NCI-H1436 (cell line): Measurements from ENCODE around the gene EML1.
"Not testable (repeated sequence)": the region's sequence is repeated elsewhere in the genome, so short reads cannot be mapped to it uniquely, and the experiment has no call there.

Experiments used
- DNase-seq: peaks from one replicate; lab custom pipeline; 2025; lab: John Stamatoyannopoulos, UW

Gene EML1

GRCh38 chr14:99938376-99938775 lies 145.2 kb downstream of the EML1 start:
- no peak for DNase-seq

DNA sequence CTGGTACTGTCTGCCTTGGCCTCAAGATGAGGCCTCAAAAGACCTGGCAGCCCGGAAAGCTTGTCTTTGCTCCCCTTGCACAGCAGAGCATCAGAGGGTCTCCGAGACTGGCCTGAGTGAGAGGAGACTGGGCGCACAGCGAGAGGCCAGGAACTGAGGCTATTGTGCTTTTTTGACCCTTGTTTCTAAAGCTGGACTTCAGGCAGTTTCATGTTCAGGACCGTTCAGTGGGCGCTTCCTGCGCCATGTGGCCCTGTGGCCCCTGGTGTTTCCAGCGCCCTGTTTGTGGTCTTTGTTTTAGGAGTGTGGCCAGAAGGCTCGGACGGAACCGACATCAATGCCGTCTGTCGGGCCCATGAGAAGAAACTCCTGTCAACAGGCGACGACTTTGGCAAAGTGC lies 145.7 kb downstream of the EML1 start:
- no peak for DNase-seq

DNA sequence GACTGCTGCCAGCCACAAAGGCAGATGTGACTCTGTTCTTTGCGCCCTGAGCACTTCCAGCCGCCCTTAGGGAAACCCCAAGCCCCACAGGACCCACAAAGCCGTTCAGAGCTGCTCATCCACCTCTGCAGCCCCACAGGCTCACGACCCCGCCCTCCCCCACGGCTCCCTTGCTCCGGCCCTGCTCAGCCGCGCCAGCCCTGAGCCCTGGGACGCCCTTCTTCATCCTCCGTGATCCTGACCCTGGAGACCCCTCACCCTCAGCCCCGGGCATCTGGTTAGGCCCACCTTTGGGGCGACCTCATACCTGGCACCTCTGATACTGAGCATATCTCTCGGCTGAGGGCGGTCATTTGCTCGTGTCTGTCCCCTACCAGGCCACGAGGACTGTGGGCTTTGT lies 146.2 kb downstream of the EML1 start:
- DNase-seq, result no peak

GRCh38 chr14:99940064-99940463 lies 146.9 kb downstream of the EML1 start:
- no peak for DNase-seq

DNA sequence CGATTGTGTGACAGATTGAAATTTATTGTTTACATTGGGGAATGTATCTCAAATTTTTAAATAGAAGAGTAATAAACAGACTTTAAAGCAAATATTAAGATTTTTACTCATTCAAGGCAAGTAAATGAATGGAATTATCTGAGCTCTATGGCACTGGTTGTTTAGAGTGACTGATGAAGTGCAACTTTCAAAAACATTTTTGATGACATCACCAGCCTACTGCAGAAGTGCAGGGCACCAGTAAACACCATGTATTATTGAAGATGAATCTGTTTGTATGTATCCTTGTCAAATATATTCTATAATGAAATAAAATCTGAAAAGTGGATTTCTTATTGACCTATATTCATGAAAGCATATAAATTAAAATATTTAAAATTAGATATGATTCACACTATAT lies 148.0 kb downstream of the EML1 start:
- DNase-seq, result no peak

- no peak for DNase-seq
Observed at GRCh38 chr14:99943620-99944019, 150.4 kb downstream of the EML1 start.

DNA sequence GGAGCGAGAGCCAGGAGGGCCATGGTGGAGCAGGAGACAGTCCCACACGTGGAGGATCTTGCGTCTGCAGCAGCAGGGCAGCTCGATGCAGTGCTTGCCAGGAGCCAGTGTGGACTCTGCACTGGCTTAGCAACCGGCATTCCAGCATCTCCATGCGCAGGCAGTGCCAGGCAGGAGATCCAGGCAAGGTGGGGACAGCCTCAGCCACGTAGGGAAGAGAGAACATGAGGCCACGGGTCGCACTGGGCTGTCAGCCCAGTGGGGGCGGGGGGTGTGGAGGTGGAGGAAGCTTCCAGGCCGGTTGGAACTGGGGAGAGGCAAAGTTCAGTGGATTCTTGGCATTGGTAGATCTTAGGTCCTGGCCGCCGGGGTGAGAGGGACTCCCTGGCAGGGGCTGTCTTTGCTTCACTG lies 151.0 kb downstream of the EML1 start:
- no peak for DNase-seq

DNA sequence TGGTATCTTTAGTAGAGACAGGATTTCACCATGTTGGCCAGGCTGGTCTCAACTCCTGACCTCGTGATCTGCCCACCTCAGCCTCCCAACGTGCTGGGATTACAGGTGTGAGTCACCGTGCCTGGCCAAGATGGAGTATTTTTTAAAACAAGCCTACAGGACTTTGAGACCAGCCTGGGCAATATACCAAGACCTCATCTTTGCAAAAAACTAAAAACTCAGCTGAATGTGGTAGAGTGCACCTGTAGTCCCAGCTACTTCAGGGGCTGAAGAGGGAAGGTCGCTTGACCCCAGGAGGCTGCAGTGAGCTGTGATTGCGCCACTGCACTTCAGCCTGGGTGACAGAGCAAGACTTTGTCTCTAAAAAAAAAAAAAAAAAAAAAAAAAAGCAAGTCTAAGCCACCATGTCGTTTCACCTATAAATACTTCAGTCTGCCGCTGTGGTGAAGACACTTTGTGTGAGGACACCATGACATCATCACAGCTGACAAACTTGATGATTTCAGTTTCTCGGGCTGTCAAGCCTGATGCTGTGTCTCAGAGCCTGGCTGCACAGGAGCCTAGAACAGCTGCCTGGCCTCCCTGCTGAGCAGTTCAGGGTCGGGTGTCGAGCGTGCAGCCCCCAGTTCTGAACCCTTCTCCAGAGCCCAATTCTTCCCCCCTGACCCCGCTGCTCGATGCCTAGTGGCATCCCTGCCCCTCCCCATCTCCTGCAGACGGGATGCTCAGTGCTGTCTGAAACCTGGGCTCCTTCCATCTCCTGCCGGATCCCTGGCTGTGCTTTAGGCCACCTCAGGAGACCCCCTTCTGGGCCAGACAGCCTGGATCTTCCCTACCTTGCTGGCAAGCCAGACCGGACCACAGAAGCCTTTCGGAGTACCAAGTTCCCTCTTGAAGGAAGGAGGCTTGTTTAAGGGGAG lies 152.8 kb downstream of the EML1 start:
- DNase-seq, result no peak

- DNase-seq, result no peak
Observed at GRCh38 chr14:99946652-99947489, 153.7 kb downstream of the EML1 start.

DNA sequence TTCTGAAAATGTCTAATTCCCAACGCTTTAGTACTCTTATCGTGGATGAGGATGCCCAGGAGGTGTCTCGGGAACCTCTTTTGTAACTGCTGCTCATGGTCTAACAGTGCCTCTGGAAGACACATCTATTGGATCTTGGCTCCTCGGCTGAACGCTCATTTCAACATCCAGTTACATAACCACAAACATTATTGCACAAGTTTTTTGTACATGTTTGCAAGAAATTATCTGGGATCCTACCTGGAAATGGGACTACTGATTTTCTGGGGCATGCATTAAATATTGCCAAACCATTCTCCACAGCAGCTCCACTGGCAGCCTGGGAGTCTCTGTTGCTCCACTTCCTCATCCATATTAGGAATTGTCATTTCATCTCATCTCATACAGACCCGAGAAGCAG lies 154.5 kb downstream of the EML1 start:
- DNase-seq, result no peak

DNA sequence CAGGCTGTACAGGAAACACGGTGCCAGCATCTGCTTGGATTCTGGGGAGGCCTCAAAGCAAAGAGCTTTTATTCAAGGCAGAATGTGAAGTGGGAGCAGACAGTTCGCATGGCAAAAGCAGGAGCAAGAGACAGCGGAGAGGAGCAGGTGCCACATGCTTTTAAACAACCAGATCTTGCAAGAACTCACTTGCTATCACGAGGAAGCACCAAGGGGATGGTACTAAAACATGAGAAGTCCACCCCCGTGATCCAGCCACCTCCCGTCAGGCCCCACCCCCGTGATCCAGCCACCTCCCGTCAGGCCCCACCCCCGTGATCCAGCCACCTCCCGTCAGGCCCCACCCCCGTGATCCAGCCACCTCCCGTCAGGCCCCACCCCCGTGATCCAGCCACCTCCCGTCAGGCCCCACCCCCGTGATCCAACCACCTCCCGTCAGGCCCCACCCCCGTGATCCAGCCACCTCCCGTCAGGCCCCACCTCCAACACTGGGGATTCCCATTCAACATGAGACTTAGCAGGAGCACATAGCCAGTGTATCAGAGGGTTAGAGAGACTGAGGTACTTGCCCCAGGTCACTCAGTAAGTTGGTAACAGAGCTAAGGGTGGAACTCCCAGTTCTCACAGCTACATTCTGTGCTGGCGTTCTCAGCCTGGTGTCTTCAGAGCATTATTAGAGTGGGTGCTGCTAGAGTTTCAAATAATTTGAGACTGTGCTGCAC lies 156.0 kb downstream of the EML1 start:
- DNase-seq, result not testable (repeated sequence)

- no peak for DNase-seq
Observed at GRCh38 chr14:99950181-99950580, 157.0 kb downstream of the EML1 start.

DNA sequence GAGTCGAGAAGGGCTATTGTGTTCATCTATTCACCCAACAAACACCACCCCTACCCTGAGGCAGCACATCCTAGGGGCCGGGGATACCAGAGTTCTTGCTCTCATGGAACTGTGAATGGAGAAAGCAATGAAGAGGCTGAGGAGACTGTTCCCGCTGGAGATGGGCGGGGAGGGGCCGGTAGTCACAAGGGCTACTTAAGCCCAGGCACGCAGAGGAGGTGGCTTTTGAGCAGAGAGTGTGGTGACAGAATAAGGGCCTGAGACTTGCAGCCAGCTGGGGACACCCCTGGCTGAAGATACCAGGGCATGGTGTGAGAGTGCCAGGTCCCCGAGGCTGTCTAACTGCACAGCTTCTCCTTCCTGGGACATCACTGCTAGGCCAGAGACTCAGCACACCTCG lies 157.9 kb downstream of the EML1 start:
- DNase-seq, result no peak

- DNase-seq, result no peak
Observed at GRCh38 chr14:99952039-99952438, 158.8 kb downstream of the EML1 start.

DNA sequence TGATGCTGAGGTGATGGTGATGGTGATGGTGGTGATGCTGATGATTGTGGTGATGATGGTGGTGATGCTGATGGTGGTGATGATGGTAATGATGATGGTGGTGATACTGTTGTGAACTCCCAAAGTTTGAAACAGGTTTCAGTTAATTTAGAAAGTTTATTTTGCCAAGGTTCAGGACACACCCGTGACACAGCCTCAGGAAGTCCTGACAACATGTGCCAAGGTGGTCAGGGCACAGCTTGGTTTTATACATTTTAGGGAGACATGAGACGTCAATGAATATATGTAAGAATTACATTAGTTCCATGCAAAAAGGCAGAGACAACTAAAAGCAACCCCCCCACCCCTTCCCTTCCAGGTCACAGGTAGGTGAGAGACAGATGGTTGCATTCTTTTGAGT lies 159.2 kb downstream of the EML1 start:
- no peak for DNase-seq

- DNase-seq, result no peak
Observed at GRCh38 chr14:99955826-99956455, 162.7 kb downstream of the EML1 start.

- DNase-seq, result no peak
Observed at GRCh38 chr14:99958380-99958779, 165.2 kb downstream of the EML1 start.

DNA sequence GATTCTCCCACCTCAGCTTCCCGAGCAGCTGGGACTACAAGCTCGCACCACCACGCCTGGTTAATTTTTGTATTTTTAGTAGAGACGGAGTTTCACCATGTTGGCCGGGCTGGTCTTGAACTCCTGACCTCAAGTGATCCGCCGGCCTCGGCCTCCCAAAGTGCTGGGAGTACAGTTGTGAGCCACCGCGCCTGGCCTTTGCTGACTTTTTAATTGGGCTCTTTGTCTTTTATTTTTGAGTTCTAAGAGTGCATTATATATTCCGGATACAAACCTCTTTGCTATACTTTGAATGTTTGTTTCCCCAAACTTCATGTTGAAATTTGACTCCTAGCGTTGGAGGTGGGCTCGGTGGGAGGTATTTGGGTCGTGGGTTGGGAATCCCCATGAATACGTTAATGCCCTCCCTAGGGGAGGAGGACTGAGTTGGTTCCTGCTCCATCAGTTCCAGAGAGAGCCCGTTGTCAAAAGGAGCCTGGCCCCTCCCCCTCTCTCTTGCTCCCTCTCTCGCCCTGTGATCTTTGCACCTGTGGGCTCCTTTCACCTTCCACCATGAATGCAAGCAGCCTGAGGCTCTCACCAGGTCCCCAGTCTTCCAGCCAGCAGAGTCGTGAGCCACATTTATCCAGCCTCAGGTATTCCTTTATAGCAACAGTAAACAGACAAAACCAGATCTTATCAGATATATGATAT lies 168.8 kb downstream of the EML1 start:
- DNase-seq, result no peak

DNA sequence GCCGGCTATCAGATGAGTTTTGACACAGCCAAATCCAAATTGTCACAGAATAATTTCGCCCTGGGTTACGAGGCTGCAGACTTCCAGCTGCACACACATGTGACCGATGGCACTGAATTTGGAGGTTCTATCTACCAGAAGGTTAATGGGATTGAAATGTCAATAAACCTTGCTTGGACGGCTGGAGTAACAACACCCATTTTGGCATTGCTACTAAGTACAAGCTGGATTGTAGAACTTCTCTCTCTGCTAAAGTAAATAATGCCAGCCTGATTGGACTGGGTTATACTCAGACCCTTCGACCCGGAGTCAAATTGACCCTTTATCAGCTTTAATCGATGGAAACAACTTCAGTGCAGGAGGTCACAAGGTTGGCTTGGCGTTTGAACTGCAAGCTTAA lies 171.8 kb downstream of the EML1 start:
- no peak for DNase-seq

- DNase-seq, result no peak
Observed at GRCh38 chr14:99966037-99966835, 173.0 kb downstream of the EML1 start.

GRCh38 chr14:99966912-99967311 lies 173.7 kb downstream of the EML1 start:
- DNase-seq, result no peak
